HG03571 (cell line): ENCODE results near the gene ACTN1.

Experiments used
- ATAC-seq: cut with Tn5 transposase; IDR thresholded peaks from one replicate; pipeline ENCODE4 v1.9.1; 2021; ENCODE audit not compliant: unreplicated experiment

The ACTN1 gene

GRCh38 chr14:68937471-68938270, 41.4 kb downstream of the ACTN1 start:
- no peak for ATAC-seq

GRCh38 chr14:68936980-68937379, 42.1 kb downstream of the ACTN1 start:
- no peak for ATAC-seq

GRCh38 chr14:68936476-68936875, 42.6 kb downstream of the ACTN1 start:
- ATAC-seq: no peak

GRCh38 chr14:68935761-68936214, 43.3 kb downstream of the ACTN1 start:
- ATAC-seq: no peak

- no peak for ATAC-seq
Measured at GRCh38 chr14:68934066-68934465, 45.0 kb downstream of the ACTN1 start.

- no peak for ATAC-seq
Measured at GRCh38 chr14:68932686-68933085, 46.4 kb downstream of the ACTN1 start.

- ATAC-seq: no peak
Measured at GRCh38 chr14:68932231-68932630, 46.9 kb downstream of the ACTN1 start.

GRCh38 chr14:68931474-68932051, 47.5 kb downstream of the ACTN1 start:
- ATAC-seq: no peak

- ATAC-seq: no peak
Measured at GRCh38 chr14:68931063-68931462, 48.0 kb downstream of the ACTN1 start.

- no peak for ATAC-seq
Measured at GRCh38 chr14:68929623-68930307, 49.3 kb downstream of the ACTN1 start.

GRCh38 chr14:68928770-68929550, 50.1 kb downstream of the ACTN1 start:
- ATAC-seq: no peak

GRCh38 chr14:68927956-68928675, 51.0 kb downstream of the ACTN1 start:
- ATAC-seq: no peak

- no peak for ATAC-seq
Measured at GRCh38 chr14:68927089-68927488, 52.0 kb downstream of the ACTN1 start.

GRCh38 chr14:68926236-68926635, 52.9 kb downstream of the ACTN1 start:
- no peak for ATAC-seq

- ATAC-seq: no peak
Measured at GRCh38 chr14:68925373-68925772, 53.7 kb downstream of the ACTN1 start.

GRCh38 chr14:68924186-68925158, 54.6 kb downstream of the ACTN1 start:
- no peak for ATAC-seq

GRCh38 chr14:68922886-68923285, 56.2 kb downstream of the ACTN1 start:
- no peak for ATAC-seq

- ATAC-seq: no peak
Measured at GRCh38 chr14:68922201-68922621, 56.9 kb downstream of the ACTN1 start.

- ATAC-seq: no peak
Measured at GRCh38 chr14:68921666-68922065, 57.4 kb downstream of the ACTN1 start.
